Effector memory CD8-positive, alpha-beta T cell (primary cell): Measurements from ENCODE around the gene PLVAP.
"Not testable (repeated sequence)": the region's sequence is repeated elsewhere in the genome, so short reads cannot be mapped to it uniquely, and the experiment has no call there.

ENCODE experiments used
- ATAC-seq: fragments of 150-1000 bp; cut with Tn5 transposase; replicated peaks from 2 replicates; pipeline ENCODE4 v1.10.0; 2021; ENCODE audit warnings: mild to moderate bottlenecking, moderate library complexity
- DNase-seq, 3 experiments: peaks; one replicate each; pipeline ENCODE4 v3.0.0; 2021
- H3K27ac Mint-ChIP-seq, 2 donors: one replicate each; pipeline ENCODE4 v1.8.0; 2022; ENCODE audit warnings: mild to moderate bottlenecking in 2 of 2, mixed read lengths in 2 of 2, moderate library complexity in 2 of 2
- H3K27me3 Mint-ChIP-seq, 2 donors: one replicate each; pipeline ENCODE4 v1.8.0; 2022; ENCODE audit warnings: mixed read lengths in 2 of 2
- H3K36me3 Mint-ChIP-seq: one replicate; pipeline ENCODE4 v1.8.0; 2022; ENCODE audit warnings: mild to moderate bottlenecking, moderate library complexity, mixed read lengths; ENCODE audit not compliant: insufficient read depth
- H3K4me1 Mint-ChIP-seq, 2 donors: one replicate each; pipeline ENCODE4 v1.8.0; 2022; ENCODE audit warnings: low read depth in 2 of 2, mixed read lengths in 2 of 2
- H3K4me3 Mint-ChIP-seq, 2 donors: one replicate each; pipeline ENCODE4 v1.8.0; 2022; ENCODE audit warnings: mild to moderate bottlenecking in 2 of 2, mixed read lengths in 2 of 2, moderate library complexity in 2 of 2
- H3K9me3 Mint-ChIP-seq, 2 donors: one replicate each; pipeline ENCODE4 v1.8.0; 2022; ENCODE audit warnings: mixed read lengths in 2 of 2

PLVAP gene

GRCh38 chr19:17391371-17392151, 14.4 kb upstream of the PLVAP start:
- ATAC-seq (no peak), DNase-seq (no peak)
- Mint-ChIP-seq H3K27me3 (no peaks in the 10 kb centered on the region), H3K4me3 (peak overlapping the region; percentile 84 to 91), H3K4me1 (peaks cover 19 to 20% of the 10 kb centered on the region in 2 donors), H3K27ac (no peak overlapping the region), H3K9me3 (no peaks in the 10 kb centered on the region), H3K36me3 (peaks cover 4% of the 10 kb centered on the region)

GRCh38 chr19:17390665-17391370, 13.7 kb upstream of the PLVAP start:
- Mint-ChIP-seq H3K36me3 (peaks cover 4% of the 10 kb centered on the region), H3K27me3 (no peaks in the 10 kb centered on the region), H3K27ac (peak overlapping the region; percentile 24 to 74), H3K4me3 (peak overlapping the region; percentile 84 to 91), H3K9me3 (no peaks in the 10 kb centered on the region), H3K4me1 (peaks cover 19 to 20% of the 10 kb centered on the region in 2 donors)
- DNase-seq, result peak; percentile 78 to 86 (median 86)
- peak; percentile 99 for ATAC-seq

GRCh38 chr19:17389957-17390664, 13.0 kb upstream of the PLVAP start:
- peaks cover 4% of the 10 kb centered on the region for H3K36me3 Mint-ChIP-seq
- DNase-seq, result no peak
- H3K9me3 Mint-ChIP-seq, result no peaks in the 10 kb centered on the region
- peaks cover 15 to 18% of the 10 kb centered on the region in 2 donors for H3K4me1 Mint-ChIP-seq
- H3K27ac Mint-ChIP-seq, result peak overlapping the region; percentile 24 to 74
- ATAC-seq, result no peak
- H3K27me3 Mint-ChIP-seq, result no peaks in the 10 kb centered on the region
- H3K4me3 Mint-ChIP-seq, result peak overlapping the region; percentile 84 to 91

DNA sequence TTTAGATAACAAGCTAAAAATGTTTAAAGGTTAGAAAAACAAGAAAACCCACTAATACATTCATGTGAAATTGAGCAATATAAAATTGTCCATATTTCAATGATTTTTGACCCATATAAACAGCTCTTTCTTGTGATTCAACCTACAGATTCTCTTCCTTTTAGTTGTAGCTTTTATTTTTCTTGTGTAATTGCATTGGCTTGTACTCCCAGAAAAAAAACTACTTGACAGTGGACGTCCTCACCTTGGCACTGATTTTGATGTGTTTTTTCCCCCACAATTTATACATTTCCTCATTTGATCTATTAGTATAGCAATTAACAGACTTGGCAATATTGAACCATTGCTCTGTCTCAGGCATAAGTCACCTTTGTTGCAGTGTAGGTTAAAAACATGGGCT, 12.1 kb upstream of the PLVAP start:
- H3K36me3 Mint-ChIP-seq, result peaks cover 4% of the 10 kb centered on the region
- H3K4me3 Mint-ChIP-seq, result no peak overlapping the region
- no peaks in the 10 kb centered on the region for H3K27me3 Mint-ChIP-seq

GRCh38 chr19:17385878-17386611, 8.9 kb upstream of the PLVAP start:
- Mint-ChIP-seq H3K36me3 (peaks cover 4% of the 10 kb centered on the region), H3K27ac (no peak overlapping the region), H3K9me3 (no peaks in the 10 kb centered on the region), H3K4me3 (no peak overlapping the region), H3K4me1 (peaks cover 5% of the 10 kb centered on the region in 2 donors), H3K27me3 (no peaks in the 10 kb centered on the region)
- ATAC-seq, result peak; percentile 45
- DNase-seq, result peak; percentile 43 to 54 (median 47)

More for the DNA sequence above, 12.1 kb upstream of the PLVAP start:
- ATAC-seq (no peak), DNase-seq (no peak)
- no peak overlapping the region for H3K27ac Mint-ChIP-seq
- peaks cover 13% of the 10 kb centered on the region in 2 donors for H3K4me1 Mint-ChIP-seq
- H3K9me3 Mint-ChIP-seq, result no peaks in the 10 kb centered on the region

DNA sequence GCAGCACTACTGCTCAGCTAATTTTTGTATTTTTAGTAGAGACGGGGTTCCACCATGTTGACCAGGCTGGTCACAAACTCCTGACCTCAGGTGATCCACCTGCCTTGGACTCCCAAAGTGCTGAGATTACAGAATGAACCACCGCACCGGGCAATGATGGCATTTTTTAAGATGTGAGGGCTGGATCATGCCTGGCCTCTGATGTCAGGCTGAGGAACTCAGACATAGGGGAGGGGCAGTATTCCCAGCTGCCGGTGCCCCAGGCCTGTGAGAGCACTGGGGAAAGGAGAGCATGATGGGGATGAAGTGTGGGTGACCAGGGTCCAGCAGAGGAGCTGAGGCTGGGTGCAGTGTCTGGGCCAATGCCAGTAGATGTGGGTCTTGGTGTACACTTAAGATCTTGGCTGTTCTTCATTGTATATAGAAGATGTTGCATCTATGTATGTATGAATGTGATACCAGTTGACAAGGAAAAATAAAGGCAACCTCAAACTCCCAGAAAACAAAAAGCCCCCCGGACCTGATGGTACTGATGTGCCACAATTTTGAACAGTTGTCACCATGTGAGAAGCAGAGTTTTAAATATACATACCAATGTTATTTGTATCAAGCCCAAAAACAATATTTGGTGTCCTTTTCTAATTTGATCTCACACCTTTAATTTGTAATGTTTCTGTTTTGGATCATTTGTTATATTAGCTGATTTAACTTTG, 3.4 kb upstream of the PLVAP start:
- Mint-ChIP-seq H3K4me1 (no peaks in the 10 kb centered on the region), H3K9me3 (no peaks in the 10 kb centered on the region), H3K27me3 (peaks cover 23 to 34% of the 10 kb centered on the region in 2 donors), H3K36me3 (no peaks in the 10 kb centered on the region), H3K27ac (no peak overlapping the region), H3K4me3 (no peak overlapping the region)
- no peak for DNase-seq
- ATAC-seq, result no peak

GRCh38 chr19:17379221-17379631, 2.1 kb upstream of the PLVAP start:
- Mint-ChIP-seq H3K4me1 (no peaks in the 10 kb centered on the region), H3K27me3 (peaks cover 23 to 35% of the 10 kb centered on the region in 2 donors), H3K27ac (no peak overlapping the region), H3K4me3 (no peak overlapping the region), H3K9me3 (no peaks in the 10 kb centered on the region), H3K36me3 (no peaks in the 10 kb centered on the region)
- no peak for DNase-seq
- no peak for ATAC-seq

DNA sequence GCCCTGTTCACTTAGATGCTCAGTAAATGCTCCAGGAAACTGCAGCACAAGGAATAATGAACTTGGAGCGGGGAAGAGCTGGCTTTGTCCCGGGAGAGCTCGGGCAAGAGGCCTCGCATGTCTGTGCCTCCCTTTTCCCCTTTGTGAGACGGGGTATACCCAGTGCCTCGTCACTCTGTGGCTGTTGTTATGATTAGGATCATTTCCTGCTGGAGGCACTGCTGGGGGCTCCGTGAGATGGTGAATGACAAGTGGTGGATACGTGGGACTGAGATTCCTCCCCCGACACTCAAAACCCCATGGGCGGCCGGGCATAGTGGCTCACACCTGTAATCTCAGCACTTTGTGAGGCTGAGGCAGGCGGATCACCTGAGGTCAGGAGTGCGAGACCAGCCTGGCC, 1.1 kb upstream of the PLVAP start:
- Mint-ChIP-seq H3K4me1 (no peaks in the 10 kb centered on the region), H3K9me3 (no peaks in the 10 kb centered on the region), H3K36me3 (no peaks in the 10 kb centered on the region), H3K27me3 (peaks cover 23 to 35% of the 10 kb centered on the region in 2 donors), H3K4me3 (no peak overlapping the region), H3K27ac (no peak overlapping the region)
- ATAC-seq (no peak), DNase-seq (no peak)

- DNase-seq (no peak), ATAC-seq (no peak)
- Mint-ChIP-seq H3K27ac (no peak overlapping the region), H3K4me1 (no peaks in the 10 kb centered on the region), H3K27me3 (peaks cover 16 to 28% of the 10 kb centered on the region in 2 donors), H3K9me3 (no peaks in the 10 kb centered on the region), H3K4me3 (no peak overlapping the region), H3K36me3 (peaks cover 3% of the 10 kb centered on the region)
These were observed 7.0 kb downstream of the PLVAP start for GRCh38 chr19:17370026-17370587.

- Mint-ChIP-seq H3K9me3 (no peaks in the 10 kb centered on the region), H3K36me3 (peaks cover 3% of the 10 kb centered on the region), H3K4me1 (no peaks in the 10 kb centered on the region), H3K4me3 (no peak overlapping the region), H3K27ac (no peak overlapping the region), H3K27me3 (peaks cover 28 to 29% of the 10 kb centered on the region in 2 donors)
- no peak for DNase-seq
- ATAC-seq, result no peak
These were observed 11.8 kb downstream of the PLVAP start for GRCh38 chr19:17365361-17365760.

DNA sequence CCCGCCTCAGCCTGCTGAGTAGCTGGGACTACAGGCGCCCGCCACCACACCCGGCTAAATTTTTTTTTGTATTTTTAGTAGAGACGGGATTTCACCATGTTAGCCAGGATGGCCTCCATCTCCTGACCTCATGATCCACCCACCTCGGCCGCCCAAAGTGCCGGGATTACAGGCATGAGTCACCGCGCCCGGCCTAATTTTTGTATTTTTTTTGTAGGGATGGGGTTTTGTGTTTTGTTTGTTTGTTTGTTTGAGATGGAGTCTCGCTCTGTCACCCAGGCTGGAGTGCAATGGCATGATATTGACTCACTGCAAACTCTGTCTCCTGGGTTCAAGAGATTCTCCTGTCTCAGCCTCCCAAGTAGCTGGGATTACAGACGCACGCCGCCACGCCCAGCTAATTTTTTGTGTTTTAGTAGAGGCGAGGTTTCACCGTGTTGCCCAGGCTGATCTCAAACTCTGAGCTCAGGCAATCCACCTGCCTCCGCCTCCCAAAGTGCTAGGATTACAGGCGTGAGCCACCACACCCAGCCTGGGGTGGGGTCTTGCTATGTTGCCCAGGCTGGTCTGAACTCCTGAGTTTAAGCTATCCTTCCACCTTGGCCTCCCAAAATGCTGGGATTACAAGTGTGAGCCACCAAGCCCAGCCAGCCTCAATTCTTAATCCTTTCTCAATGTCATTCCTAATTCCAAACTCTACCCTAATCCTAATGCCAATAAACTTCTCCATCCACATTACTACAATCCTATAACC, 13.1 kb downstream of the PLVAP start:
- not testable (repeated sequence) for DNase-seq, H3K9me3 Mint-ChIP-seq, H3K4me3 Mint-ChIP-seq, H3K27ac Mint-ChIP-seq, ATAC-seq, H3K36me3 Mint-ChIP-seq, H3K4me1 Mint-ChIP-seq
- H3K27me3 Mint-ChIP-seq, result peaks cover 24 to 30% of the 10 kb centered on the region in 2 donors
